HG03095 (cell line): ENCODE results near the gene TEF.

Experiments used
- ATAC-seq: cut with Tn5 transposase; IDR thresholded peaks from one replicate; pipeline ENCODE4 v1.9.1; 2021; ENCODE audit warnings: moderate library complexity; ENCODE audit not compliant: unreplicated experiment

TEF gene, protein sequence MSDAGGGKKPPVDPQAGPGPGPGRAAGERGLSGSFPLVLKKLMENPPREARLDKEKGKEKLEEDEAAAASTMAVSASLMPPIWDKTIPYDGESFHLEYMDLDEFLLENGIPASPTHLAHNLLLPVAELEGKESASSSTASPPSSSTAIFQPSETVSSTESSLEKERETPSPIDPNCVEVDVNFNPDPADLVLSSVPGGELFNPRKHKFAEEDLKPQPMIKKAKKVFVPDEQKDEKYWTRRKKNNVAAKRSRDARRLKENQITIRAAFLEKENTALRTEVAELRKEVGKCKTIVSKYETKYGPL

DNA sequence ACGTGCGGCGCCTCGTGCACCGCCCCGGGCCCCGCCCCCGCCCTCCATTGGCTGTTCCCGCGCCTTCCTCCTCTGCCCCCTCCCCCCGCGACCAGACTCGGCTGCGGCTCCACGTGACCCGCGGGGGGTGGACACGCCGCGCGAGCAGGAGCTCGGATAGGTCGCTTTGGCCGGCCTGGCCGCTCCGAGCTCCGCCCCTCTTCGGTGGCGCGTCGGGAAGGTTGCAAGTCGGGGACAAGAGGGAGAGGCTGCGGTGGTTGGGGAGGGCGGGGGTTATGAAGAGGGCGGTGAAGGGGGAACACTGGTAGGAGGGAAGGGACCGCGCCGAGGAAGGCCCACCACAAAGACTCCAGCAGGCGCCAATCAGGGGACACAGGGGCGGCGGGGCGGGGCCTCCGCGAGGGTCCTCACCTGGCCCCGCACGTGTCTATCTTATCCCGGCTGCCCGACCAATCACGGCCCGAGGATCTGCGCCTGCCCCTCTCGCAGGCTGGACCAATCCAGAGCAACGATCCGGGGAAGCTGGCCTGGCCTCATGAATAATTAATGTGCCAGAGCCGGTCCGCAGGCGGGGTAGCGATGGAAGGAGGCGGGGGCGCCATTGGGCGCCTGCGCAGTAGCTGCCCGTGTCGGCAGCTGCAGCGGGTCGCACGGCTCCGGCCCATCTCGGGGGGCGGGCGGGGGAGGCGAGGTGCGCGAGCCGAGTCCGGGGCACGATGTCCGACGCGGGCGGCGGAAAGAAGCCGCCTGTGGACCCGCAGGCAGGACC is at the start of gene TEF:
TEF (plus strand) TSS at position 614 of the 769 bp plus-strand sequence; CDS start at position 717, 103 bp downstream.
- peak; percentile 80 for ATAC-seq

DNA sequence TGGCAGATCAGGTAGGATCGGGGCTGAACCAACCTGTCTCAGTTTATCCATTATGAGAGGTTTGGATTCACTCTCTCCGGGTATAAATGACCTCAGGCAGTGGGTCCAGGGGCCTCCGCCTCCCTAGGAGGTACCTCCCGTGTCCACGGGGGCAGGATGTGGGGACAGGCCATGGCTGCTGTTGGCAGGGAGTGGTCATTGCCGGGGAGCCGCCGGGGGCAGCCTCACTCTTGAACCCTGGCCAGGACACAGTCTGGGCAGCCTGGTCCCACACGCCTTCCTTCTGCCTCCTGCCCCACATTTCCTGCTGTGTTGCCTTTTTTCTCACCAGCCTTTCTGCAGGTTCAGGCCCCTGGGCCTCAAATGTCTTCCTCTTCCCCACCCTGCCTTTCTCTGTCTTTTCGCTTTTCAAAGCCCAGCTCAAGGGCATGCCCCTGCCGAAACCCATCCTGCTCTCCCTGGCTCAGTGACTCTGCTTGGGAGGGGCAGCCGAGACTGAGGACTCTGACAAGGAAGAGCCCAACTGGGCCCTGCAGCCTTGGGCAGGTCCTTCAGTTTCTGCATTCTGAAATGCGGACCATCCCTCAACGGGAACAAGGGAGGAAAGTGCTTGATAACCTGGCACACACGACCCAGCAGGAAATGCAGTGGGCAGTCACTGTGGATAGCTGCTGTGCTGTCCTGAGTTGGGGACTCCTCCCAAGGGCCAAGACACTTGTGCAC is 49.4 kb upstream of the TEF start:
- ATAC-seq, result no peak

DNA sequence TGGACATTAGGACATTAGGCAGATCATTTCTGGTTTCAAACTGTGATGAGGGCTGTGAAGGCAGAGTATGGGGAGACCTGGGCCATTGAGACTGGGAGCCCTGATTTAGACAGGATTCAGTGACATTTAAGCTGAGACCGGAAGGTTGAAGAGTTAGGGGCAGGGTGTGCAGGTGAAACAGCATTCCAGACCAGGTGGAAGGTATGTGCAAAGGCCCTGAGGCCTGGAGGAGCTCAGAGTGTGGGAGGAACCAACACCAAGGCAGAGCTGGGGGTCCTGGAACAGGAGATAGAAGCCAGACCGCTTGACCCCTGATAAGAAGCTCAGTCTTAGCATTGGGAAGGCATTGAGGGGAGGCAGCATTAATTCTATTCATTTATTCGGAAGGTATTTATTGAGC is 47.9 kb upstream of the TEF start:
- no peak for ATAC-seq

DNA sequence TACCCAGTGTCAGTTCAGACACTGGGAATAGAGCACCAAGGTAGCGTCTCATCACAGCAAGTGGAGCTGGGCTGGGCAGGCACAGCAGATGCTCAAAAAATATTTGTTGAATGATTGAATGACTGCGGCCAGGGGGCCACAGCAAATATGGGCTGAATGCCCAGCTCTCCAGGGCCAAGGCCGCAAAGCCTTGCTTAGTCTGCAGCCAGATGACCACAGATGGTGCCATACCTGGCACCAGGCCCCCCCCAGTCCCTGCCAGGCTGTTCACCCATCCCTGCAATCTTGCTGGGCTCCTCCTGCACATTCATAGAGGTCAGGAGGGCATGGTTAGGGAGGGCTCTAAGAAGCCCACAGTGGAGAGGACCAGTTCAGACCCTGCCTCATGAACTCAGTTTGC is 47.5 kb upstream of the TEF start:
- ATAC-seq, result no peak

DNA sequence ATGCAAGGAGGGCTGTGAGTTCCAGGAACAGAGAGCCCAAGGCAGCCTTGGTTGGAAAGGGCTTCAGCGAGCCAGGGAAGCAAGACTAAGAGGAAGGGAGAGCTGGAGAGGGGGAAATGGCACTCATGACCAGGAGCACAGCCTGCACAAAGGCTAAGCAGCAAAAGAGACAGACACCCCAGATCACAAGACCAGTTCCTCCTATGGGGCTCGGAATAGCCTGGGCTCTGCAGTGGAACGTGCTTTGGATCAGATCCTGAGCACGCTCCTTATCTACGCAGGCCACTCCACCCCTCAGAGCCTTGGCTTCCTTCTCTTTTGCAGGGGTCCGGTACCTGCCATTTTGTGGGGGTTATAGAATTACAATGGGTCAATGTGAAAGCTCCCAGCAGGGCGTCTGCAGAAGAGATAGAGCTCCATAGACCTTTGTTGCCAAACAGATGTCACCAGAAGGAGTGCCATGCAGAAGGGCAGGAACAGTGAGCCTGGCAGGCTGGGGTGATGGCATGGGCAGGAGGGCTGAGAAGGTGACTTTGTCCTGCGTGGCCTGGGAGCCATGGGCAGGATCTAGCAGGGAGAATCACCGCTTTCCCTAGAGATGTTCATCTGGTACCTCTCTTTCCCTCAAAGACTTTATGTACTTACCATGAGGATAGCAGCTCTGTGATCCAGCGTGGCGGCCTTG is 46.6 kb upstream of the TEF start:
- no peak for ATAC-seq

DNA sequence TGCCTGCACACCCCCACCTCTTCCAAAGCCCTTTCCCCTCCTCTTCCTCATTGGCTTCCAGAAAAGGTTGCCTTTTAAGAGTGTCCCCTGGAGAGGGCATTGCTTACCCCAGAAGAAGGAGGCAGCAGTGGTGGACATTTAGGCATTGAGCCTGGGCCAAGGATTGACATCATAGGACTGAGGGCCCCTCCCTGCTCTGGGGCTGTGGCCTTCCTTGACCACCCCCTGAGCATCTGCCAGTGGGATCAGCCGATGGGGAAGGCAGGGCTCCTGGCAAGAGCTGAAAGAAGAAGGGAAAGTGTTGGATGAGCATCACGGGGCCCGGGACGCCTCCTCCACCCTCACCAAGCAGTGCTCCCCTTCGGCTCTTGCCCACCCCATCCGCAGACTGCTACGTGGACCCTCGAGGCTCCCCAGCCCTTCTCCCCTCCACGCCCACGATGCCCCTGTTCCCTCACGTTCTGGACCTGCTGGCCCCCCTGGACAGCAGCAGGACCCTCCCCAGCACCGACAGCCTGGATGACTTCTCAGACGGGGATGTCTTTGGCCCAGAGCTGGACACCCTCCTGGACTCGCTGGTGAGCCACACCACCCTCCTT is 43.0 kb upstream of the TEF start:
- ATAC-seq, result no peak

DNA sequence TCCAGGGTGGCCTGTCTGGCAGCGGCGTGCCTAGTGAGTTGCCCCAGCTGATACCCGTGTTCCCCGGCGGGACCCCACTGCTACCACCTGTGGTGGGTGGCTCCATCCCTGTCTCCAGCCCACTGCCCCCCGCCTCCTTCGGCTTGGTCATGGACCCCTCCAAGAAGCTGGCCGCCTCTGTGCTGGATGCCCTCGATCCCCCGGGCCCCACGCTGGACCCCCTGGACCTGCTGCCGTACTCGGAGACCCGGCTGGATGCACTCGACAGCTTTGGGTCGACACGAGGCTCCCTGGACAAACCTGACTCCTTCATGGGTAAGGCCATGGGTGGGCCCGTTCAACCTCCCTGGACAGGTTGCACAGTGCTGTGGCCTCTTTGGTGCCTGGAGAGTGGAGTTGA is 41.9 kb upstream of the TEF start:
- no peak for ATAC-seq

DNA sequence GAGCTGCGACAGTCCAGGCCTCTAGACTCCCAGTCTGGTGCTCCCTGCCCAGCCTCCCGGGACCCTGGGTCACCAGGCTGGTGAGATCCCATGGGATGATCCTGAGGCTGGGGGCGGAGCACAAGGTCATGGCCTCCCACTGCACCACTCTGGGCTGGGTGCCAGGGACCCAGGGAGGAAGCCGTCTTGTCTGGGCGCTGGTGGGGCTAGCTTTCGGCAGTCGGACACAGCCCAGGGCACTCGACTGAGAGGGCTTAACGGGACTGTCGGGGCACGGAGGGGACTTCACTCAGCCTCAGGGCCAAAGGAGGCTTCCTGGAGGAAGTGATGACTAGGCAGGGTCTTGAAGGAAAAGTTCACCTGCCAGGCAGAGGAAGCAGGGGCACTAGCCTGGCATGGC is 41.4 kb upstream of the TEF start:
- no peak for ATAC-seq

DNA sequence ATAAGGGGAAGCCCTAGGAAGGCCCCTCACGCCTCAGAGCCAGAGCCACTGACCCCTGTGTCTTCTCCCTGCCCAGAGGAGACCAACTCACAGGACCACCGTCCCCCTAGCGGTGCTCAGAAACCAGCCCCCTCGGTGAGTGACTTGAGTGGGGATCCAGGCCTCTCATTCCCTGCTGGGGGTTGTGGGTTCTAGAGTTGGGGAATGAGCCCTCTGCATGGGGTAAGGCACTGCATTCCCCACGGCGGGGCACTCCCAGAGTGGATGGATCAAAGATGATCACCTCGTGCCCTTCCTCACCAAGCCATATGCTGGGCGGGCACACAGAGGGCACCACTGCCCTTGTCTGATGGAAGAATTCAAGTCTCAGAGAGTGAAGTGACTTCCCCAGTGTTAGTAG is 40.7 kb upstream of the TEF start:
- no peak for ATAC-seq

DNA sequence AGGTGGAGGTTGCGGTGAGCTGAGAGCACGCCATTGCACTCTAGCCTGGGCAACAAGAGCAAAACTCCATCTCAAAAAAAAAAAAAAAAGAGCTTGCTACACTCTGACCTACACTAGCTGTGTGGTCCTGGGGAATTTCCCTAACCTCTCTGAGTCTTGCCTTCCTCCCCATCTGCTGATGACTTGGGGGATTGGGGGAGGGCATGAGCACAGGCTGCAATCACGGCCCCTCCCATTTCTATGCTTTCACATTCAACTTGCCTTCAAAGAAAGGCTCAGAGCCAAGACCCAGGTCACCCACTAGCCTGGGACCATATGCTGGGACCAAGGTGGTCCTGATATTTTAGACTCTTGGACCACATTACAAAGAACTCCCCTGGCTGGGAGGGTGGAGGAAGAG is 39.8 kb upstream of the TEF start:
- ATAC-seq, result no peak

DNA sequence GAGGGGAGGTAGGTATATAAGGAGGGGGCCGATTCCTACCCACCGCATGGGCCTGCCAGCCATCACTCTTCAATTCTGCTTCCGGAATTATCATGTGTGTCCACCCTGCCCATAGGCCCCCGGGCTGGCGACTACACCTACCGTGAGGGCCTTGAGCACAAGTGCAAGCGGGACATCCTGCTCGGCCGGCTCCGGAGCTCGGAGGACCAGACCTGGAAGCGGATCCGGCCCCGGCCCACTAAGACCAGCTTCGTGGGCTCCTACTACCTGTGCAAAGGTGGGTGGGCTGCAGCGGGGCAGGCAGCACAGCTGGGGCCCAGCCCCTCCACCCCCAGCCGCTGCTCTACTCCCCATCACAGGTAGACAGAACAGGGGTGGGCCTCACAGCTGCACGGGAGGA is 38.4 kb upstream of the TEF start:
- no peak for ATAC-seq

DNA sequence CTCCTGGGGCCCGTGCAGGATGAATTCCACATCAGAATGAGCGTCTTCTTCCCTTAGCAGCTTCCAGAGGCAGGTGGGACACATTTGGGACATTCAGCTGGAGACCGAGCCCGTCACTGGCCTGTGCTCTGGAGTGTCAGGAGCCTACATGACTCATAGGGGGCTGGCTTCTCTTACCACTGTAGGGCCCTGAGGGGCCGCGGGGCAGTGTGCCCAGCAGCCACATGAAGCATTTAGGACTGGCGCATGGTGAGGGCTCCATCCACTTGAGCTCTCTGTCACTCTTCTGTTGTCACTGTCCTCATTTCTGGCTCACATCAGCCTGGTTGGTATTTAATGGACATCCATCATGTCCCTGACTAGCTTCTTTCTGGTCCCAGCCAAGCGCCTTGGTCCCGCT is 38.0 kb upstream of the TEF start:
- no peak for ATAC-seq

DNA sequence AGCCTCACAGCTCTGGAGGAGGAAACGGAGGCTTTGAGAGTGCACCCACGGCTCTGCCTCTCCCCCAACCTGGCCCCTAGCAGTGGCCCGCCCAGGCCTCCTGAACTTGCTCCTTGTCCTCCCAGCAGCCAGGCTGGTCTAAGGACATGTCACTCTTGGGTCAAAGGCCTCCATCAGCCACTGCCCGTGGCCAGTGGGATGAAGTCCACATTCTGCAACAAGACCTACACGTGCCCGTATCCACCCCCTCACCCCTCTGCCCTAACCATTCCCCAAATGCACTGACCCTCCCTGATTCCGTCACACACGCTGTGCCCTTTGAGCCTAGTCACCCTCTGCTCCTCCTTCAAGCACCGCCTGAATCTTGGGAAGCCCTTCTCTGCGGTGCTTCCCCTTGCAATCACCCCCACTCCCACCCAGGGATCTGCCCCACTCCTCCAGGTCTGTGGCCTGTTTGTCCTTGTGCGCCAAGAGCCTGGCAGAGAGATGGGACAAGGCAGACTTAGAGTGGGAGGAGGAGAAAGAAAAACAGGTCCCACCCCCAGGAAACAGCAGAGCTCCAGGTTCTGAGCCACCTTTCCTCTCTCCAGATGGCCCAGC is 37.5 kb upstream of the TEF start:
- no peak for ATAC-seq

DNA sequence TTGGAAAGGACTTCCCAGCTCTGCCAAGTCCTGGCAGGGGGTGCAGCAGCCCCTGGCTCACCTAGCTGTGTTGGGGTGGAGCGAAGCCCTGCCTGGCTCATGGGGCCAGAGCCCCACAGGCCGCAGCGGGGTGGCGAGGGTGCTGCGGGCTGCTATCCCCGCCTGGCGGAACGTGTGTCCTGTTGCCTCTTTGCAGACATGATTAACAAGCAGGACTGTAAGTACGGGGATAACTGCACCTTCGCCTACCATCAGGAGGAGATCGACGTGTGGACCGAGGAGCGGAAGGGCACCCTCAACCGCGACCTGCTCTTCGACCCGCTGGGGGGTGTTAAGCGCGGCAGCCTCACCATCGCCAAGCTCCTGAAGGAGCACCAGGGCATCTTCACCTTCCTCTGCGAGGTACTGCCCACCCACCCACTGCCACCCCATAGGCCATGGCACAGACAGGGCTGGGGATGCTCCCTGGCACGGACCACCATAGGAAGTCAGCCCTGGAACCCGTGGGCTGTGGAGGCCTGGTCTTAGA is 35.9 kb upstream of the TEF start:
- ATAC-seq, result no peak

DNA sequence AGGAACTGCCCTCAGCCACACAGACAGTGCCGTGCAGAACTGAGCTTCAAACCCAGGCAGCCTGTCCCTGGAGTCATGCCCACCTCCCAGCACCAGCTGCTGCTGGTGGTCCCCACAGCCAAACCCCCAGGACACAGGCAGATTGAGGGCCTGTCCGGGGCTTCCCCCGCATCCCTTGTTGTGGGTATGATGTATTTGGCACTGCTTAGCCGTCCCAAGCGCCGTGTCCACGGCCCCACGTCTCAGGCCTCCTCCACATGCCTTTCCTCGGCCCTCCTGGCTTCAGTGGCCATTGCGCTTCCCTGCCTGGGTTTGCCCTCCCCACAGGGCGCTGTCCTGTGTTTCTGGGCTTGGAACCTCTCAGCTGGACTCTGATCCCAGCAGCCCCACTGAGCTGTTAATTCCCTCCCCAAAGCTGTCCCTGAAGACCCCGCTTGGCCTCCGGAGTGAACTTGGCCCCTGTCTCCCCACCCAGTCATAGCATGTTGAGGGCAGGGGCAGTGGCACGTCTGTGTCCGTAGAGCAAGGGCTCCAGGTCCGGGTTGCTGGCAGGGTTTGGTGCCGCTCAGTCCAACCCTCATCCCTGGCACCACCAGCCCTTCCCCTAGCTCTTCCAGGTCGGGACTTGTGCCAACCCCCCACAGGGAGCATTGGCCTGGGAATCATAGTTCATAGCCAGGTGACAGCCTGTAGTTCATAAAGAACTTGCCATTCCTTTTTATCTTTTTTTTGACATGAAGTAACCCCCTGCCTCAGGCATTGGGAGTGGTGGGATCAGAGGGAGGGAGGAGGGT is 34.5 kb upstream of the TEF start:
- no peak for ATAC-seq

DNA sequence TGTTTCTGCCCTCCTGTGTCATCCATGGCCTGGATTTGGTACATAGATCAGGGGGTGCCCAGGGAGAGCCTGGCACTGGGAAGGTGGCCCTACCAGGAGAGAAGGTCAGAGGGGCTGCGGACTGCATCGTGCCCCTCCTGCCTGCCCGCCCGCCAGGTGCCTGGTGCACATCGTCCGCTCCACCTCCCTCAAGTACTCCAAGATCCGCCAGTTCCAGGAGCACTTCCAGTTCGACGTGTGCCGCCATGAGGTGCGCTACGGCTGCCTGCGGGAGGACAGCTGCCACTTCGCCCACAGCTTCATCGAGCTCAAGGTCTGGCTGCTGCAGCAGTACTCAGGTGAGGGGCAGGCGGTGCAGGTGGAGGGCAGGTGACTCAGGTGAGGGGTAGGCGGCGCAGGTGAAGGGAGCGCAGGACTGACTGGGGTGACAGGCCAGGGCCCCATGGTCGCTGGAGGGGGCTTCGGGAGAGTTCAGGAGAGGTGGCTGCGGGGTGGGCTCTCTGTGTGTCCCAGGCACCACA is 32.7 kb upstream of the TEF start:
- no peak for ATAC-seq

DNA sequence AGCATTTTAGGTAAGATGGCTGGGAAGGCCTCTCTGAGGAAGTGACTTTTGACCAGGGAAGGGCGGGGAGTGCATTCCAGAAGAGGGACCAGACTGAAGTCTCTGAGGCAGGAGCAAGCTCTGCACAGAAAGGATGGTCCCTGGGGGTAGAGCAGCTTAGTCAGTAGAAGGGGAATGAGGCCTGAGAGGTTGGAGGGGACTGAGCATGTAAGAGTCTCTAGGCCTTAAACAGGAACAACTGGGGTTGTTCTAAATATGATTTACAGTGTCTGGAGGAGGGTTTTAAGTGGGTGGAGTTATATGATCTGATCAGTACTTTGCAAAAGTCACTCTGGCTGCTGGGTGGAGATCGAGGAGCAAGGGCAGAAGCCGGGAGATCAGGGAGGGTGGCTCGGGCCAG is 31.7 kb upstream of the TEF start:
- ATAC-seq, result no peak

DNA sequence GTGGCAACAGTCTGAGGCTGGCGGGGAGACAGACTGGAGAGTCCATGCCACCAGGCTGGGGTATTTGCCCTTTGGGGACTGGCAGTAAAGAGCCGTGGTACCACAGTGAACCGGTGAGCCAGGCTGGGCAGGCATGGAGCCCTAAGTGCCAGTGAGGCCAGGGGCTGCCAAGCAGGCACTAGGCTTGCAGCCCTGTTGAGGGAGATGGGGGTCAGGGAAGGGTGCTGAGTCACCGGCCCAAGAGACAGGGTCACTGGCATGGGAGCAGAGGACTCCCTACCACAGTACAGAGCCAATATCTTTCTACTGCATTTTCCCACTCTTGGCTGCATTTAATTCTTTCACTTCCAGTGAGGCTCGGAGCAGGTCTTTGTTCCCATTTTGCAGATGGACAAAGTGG is 30.7 kb upstream of the TEF start:
- no peak for ATAC-seq

DNA sequence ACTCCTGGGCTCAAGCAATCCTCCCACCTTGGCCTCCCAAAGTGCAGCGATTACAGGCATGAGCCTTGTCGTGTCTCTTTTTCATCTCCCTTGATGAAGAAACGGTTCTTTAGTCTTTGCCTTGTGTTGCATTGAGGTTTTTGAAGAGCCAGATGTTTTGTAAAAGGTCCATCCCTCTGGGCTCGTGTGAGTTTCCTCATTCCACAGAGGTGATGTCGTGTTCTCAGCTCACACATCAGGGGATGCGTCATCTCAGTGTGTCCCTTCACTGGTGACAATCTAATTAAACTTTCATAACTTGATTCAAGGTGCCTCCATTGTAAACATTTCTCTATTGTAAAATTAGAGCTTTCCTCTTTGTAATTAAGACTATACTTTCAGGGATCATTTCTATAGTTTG is 29.7 kb upstream of the TEF start:
- ATAC-seq, result no peak
